Measurements from ENCODE around the gene ADAM22. TPM values are rescaled to one million over a fixed set of nuclear protein-coding genes. Genes with fewer than 3 reads are reported as not detected.

ADAM22 gene
- total and polyA plus RNA-seq, 2 of the 4 experiments (the other 2 are of a cell fraction), result 0.03 to 0.18 TPM

- Histone ChIP-seq H3K9me3 (ENCODE audit: control insufficient read depth, insufficient read depth, low read length) (no peaks in the 10 kb centered on the region), H3K18ac (ENCODE audit: low read depth, low read length) (no peak overlapping the region), H3K4ac (ENCODE audit: low read depth, low read length) (no peak overlapping the region), H4K5ac (ENCODE audit: low read depth, low read length) (no peak overlapping the region), H2AK5ac (ENCODE audit: low read depth, low read length) (no peak overlapping the region), H3K79me1 (ENCODE audit: low read depth in 1 of 2, low read length in 2 of 2) (no peaks in the 10 kb centered on the region), H3K9me1 (ENCODE audit: insufficient read depth, low read length) (no peaks in the 10 kb centered on the region), H3K36me3 (ENCODE audit: control insufficient read depth, insufficient read depth, low read length) (no peaks in the 10 kb centered on the region), H3K14ac (replicated peaks; ENCODE audit: low read depth, low read length) (no peak overlapping the region), H2AK9ac (replicated peaks; ENCODE audit: low read depth, low read length, poor library complexity) (no peak overlapping the region), H3K27ac (ENCODE audit: insufficient read depth, low read length) (no peak overlapping the region), H4K20me1 (ENCODE audit: insufficient read depth, low read length) (no peaks in the 10 kb centered on the region), H3K9ac (ENCODE audit: low read depth, low read length) (no peak overlapping the region), H4K8ac (ENCODE audit: low read depth in 2 of 2, low read length in 2 of 2) (no peak overlapping the region), H3K4me3 (ENCODE audit: insufficient read depth, low read depth, low read length) (no peak overlapping the region), H3K4me2 (ENCODE audit: low read depth, low read length) (no peak overlapping the region), H2BK15ac (ENCODE audit: low read depth, low read length) (no peak overlapping the region), H4K91ac (ENCODE audit: insufficient read depth, low read depth, low read length) (no peak overlapping the region), H3K27me3 (ENCODE audit: control insufficient read depth, insufficient read depth, low read length) (no peaks in the 10 kb centered on the region), H3K4me1 (ENCODE audit: control insufficient read depth, insufficient read depth, low read length) (no peaks in the 10 kb centered on the region), H3K56ac (ENCODE audit: extremely low read depth, insufficient read depth, low read length) (no peak overlapping the region), H2BK120ac (ENCODE audit: low read depth, low read length) (no peak overlapping the region), H2BK20ac (ENCODE audit: low read depth, low read length) (no peak overlapping the region), H3K23ac (ENCODE audit: low read depth, low read length) (no peak overlapping the region), H2AFZ (replicated peaks; ENCODE audit: low read length, poor library complexity) (no peak overlapping the region), H2BK5ac (ENCODE audit: low read depth, low read length, poor library complexity, severe bottlenecking) (no peak overlapping the region)
- in situ Hi-C loops (cut with MboI; ENCODE audit: low sequenced_read_pairs) (loop anchor here (25.0 kb wide), 1 partner anchor 317 kb away; no protein-coding TSS in a partner anchor), intact Hi-C loops (cut with micrococcal nuclease) (no loop called here), dilution Hi-C loops (cut with HindIII; ENCODE audit: low sequenced_read_pairs, unreplicated experiment) (no loop called here)
- ATAC-seq (ENCODE audit: low read depth) (no peak), DNase-seq (no peak)
- CTCF ChIA-PET, result interaction anchor here (0.6 kb wide), 1 partner anchor 494 kb away, joined by 4 read pairs; no protein-coding TSS in a partner anchor
- POLR2A ChIA-PET (ENCODE audit: unreplicated experiment), result no interaction called here
- BruUV-seq (replicated peaks), result no TSS peak
- TF ChIP-seq RFX5 (IDR thresholded peaks at IDR 0.05; ENCODE audit: low read depth, low read length), result no peak
- TF ChIP-seq BHLHE40 (IDR thresholded peaks at IDR 0.05; ENCODE audit: low read depth, low read length), result no peak
- no peak for TF ChIP-seq CEBPB (IDR thresholded peaks at IDR 0.05; ENCODE audit: low read depth, low read length)
- TF ChIP-seq CHD1 (IDR thresholded peaks at IDR 0.05; ENCODE audit: low read depth, low read length), result no peak
- WGBS, 2 experiments (ENCODE audit: extremely low coverage in 2 of 2, insufficient read length in 1 of 2), result no CpG with 5 or more reads among the region's 2 CpGs
These were observed 170.7 kb downstream of the ADAM22 start for GRCh38 chr7:88104732-88105131.

All from IMR-90 (cell line).